ENCODE data around the gene CDCP1. TPM values are rescaled to one million over a fixed set of nuclear protein-coding genes. Genes with fewer than 3 reads are reported as not detected.
A peak's percentile ranks its signal among the peaks of the same experiment; 100 is the strongest.

The CDCP1 gene
- total RNA-seq, 2 donors from 2014 or later = 3.4 to 7.3 TPM

DNA sequence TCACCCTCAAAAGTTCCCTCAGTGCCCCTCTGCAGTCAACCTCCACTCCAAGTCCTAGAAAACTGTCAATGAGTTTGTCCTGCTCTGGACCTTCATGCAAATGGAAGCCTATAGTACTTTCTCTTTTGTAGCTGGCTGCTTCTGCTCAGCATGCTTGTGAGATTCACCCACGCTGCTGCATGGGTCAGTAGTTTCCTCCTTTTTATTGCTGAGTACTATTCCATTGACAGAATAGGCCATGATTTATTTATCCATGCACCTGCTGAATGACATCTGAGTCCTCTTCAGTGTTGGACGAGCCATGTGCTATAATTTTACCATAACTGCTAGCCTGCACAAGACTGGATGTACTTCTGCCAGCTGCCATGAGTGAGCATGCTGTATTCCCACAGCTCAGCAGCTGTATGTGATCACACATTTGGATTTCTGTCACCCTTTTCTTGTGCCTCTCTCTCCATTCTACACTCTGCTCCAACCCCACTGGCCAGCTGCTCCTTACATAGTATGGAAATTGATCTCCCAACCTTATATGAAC lies 26.3 kb downstream of the CDCP1 start:
- no peak overlapping the region for H3K27ac ChIP-seq
- H3K36me3 ChIP-seq = no peaks in the 10 kb centered on the region
- H3K4me1 ChIP-seq (ENCODE audit: control insufficient read depth in 1 of 2, low read depth in 2 of 2) = peaks cover 7 to 17% of the 10 kb centered on the region in 2 donors
- no peaks in the 10 kb centered on the region for H3K27me3 ChIP-seq (replicated peaks; ENCODE audit: insufficient read depth)
- TF ChIP-seq, protein P1, sequence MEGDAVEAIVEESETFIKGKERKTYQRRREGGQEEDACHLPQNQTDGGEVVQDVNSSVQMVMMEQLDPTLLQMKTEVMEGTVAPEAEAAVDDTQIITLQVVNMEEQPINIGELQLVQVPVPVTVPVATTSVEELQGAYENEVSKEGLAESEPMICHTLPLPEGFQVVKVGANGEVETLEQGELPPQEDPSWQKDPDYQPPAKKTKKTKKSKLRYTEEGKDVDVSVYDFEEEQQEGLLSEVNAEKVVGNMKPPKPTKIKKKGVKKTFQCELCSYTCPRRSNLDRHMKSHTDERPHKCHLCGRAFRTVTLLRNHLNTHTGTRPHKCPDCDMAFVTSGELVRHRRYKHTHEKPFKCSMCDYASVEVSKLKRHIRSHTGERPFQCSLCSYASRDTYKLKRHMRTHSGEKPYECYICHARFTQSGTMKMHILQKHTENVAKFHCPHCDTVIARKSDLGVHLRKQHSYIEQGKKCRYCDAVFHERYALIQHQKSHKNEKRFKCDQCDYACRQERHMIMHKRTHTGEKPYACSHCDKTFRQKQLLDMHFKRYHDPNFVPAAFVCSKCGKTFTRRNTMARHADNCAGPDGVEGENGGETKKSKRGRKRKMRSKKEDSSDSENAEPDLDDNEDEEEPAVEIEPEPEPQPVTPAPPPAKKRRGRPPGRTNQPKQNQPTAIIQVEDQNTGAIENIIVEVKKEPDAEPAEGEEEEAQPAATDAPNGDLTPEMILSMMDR (IDR thresholded peaks at IDR 0.05) = no peak
- no peaks in the 10 kb centered on the region for H3K9me3 ChIP-seq
- ATAC-seq (ENCODE audit: insufficient number of reproducible peaks, low FRiP score, low read depth) (no peak), DNase-seq (ENCODE audit: low spot score) (no peak)
- H3K4me3 ChIP-seq = no peak overlapping the region

DNA sequence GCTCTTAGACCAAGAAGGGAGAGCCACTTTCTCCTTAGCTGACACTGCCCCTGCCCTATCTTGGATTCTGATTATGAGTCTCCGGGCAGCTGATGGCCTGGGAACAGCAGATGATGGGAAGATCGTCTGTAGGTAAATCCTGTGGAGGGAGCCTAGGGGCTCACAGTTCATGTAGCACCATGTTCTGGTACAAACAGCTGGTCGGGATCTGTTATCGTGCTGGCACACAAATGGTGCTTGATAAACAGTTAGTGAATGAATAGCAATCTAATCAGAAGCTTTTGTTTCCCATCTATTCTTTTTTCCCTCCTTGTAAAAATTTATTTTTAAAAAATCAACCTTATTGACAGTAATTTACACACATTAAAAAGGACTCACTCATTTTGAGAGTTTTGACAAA lies 26.8 kb downstream of the CDCP1 start:
- Histone ChIP-seq H3K4me3 (no peak overlapping the region), H3K9me3 (no peaks in the 10 kb centered on the region), H3K36me3 (no peaks in the 10 kb centered on the region), H3K27me3 (replicated peaks; ENCODE audit: insufficient read depth) (no peaks in the 10 kb centered on the region), H3K4me1 (ENCODE audit: control insufficient read depth in 1 of 2, low read depth in 2 of 2) (peaks cover 3 to 12% of the 10 kb centered on the region in 2 donors), H3K27ac (no peak overlapping the region)
- DNase-seq (ENCODE audit: low spot score) = no peak
- TF ChIP-seq, protein P1 (IDR thresholded peaks at IDR 0.05) = no peak
- ATAC-seq (ENCODE audit: insufficient number of reproducible peaks, low FRiP score, low read depth) = no peak

DNA sequence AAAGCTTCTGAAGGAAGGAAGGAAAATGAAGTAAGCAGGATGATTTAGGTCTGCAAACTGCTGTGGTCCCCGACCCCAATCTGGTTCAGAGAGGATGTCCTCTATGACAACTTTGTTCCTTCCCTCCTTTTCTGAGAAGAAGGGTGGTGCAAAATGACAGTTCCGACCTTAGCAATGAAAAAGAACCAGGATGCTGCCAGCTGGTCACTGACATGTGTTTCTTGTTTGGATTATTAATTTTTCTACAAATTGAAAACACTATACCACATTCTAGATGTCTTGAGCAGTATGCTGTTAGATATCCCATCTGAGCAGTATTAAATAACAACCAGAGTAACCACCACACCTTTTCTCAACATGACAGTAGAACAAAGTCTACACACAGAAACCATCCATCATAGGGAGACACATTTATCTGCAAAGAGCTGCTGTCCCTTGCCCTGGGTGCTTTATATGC lies 27.5 kb downstream of the CDCP1 start:
- no peaks in the 10 kb centered on the region for H3K27me3 ChIP-seq (replicated peaks; ENCODE audit: insufficient read depth)
- no peak for ATAC-seq (ENCODE audit: insufficient number of reproducible peaks, low FRiP score, low read depth)
- H3K4me1 ChIP-seq (ENCODE audit: control insufficient read depth in 1 of 2, low read depth in 2 of 2) = peaks cover 0 to 9% of the 10 kb centered on the region in 2 donors
- DNase-seq (ENCODE audit: low spot score) = no peak
- H3K4me3 ChIP-seq = no peak overlapping the region
- H3K27ac ChIP-seq = no peak overlapping the region
- H3K9me3 ChIP-seq = no peaks in the 10 kb centered on the region
- TF ChIP-seq, protein P1 (IDR thresholded peaks at IDR 0.05) = no peak
- H3K36me3 ChIP-seq = no peaks in the 10 kb centered on the region

DNA sequence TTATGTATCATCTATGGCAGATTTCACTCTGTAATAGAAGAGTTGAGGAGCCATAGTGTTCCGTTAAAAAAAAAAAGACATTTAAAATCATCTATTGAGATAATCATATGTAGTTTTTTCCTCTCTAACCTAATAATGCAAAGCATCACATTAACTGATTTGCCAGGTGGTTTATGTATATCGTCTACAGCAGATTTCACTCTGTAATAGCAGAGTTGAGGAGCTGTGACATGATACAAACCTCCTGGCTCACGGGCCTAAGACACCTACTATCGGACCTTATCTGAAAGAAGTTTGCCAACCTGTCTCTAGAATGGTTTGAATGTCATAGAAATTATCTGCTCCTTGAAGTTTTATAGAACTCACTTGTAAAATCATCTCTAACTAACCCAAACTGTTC lies 29.8 kb downstream of the CDCP1 start:
- Histone ChIP-seq H3K4me1 (ENCODE audit: control insufficient read depth in 1 of 2, low read depth in 2 of 2) (peaks cover 0 to 4% of the 10 kb centered on the region in 2 donors), H3K4me3 (no peak overlapping the region), H3K36me3 (no peaks in the 10 kb centered on the region), H3K27me3 (replicated peaks; ENCODE audit: insufficient read depth) (no peaks in the 10 kb centered on the region), H3K9me3 (no peaks in the 10 kb centered on the region), H3K27ac (no peak overlapping the region)
- DNase-seq (ENCODE audit: low spot score) = no peak
- TF ChIP-seq, protein P1 (IDR thresholded peaks at IDR 0.05) = no peak
- ATAC-seq (ENCODE audit: insufficient number of reproducible peaks, low FRiP score, low read depth) = no peak

DNA sequence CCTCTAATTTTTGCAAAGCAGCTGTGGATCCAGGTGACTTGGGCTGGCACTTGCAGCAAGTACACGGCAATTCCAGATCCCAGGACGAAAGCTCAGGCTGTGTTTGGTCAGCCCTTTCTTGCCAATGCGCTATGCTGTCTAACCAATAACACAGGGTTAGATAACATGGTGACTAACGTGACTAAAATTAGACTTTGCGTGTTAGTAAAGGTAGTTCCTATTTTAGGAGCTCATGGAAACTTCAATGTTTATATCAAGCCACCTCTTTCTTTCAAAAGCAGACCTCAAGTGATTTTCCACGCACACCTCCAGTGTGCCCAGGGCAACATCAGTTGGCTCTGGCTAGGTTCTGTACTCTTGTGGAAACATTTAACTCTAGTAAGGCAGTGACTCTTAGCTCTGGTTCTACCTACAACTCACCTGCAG lies 32.5 kb downstream of the CDCP1 start:
- Histone ChIP-seq H3K4me1 (ENCODE audit: control insufficient read depth in 1 of 2, low read depth in 2 of 2) (peaks cover 0 to 4% of the 10 kb centered on the region in 2 donors), H3K36me3 (no peaks in the 10 kb centered on the region), H3K27ac (peak overlapping the region; percentile 40 to 81), H3K4me3 (no peak overlapping the region), H3K27me3 (replicated peaks; ENCODE audit: insufficient read depth) (no peaks in the 10 kb centered on the region), H3K9me3 (no peaks in the 10 kb centered on the region)
- DNase-seq (ENCODE audit: low spot score) (no peak), ATAC-seq (ENCODE audit: insufficient number of reproducible peaks, low FRiP score, low read depth) (peak; percentile 87)
- TF ChIP-seq, protein P1 (IDR thresholded peaks at IDR 0.05) = no peak
